ENCODE measurements around the gene TRIM44.

Gene TRIM44

GRCh38 chr11:35779409-35779808 is 116.8 kb downstream of the TRIM44 start:
- no peak overlapping the region for H3K27ac ChIP-seq (ENCODE audit: low read depth, low read length)
- no peaks in the 10 kb centered on the region for H4K20me1 ChIP-seq (ENCODE audit: control insufficient read depth, insufficient read depth, low read depth, low read length)
- no peak for TF ChIP-seq EZH2phosphoT487 (IDR thresholded peaks at IDR 0.05; ENCODE audit: borderline replicate concordance, low read length)
- TF ChIP-seq CTCF (IDR thresholded peaks at IDR 0.05; ENCODE audit: low read depth, low read length, poor library complexity, severe bottlenecking) = no peak
- H3F3A ChIP-seq (ENCODE audit: control insufficient read depth, insufficient read depth) = no peaks in the 10 kb centered on the region
- no peak overlapping the region for H3K4me3 ChIP-seq (ENCODE audit: low read length)
- H3K4me2 ChIP-seq (ENCODE audit: low read length) = no peak overlapping the region
- no peaks in the 10 kb centered on the region for H3K27me3 ChIP-seq (ENCODE audit: control insufficient read depth, low read length)
- H3K4me1 ChIP-seq (ENCODE audit: control insufficient read depth, low read length) = no peaks in the 10 kb centered on the region
- no peaks in the 10 kb centered on the region; the same call in 1 of the 2 replicates for H3K9me3 ChIP-seq (ENCODE audit: control insufficient read depth, insufficient read depth, low read length)
- H3K79me2 ChIP-seq (ENCODE audit: control insufficient read depth, low read length) = no peaks in the 10 kb centered on the region
- no peaks in the 10 kb centered on the region for H3K36me3 ChIP-seq (ENCODE audit: control insufficient read depth, low read length)
- H3K9me2 ChIP-seq (replicated peaks; ENCODE audit: control insufficient read depth, low read length) = no peaks in the 10 kb centered on the region

- H4K20me1 ChIP-seq (ENCODE audit: control insufficient read depth, insufficient read depth, low read depth, low read length) = no peaks in the 10 kb centered on the region
- H3K4me2 ChIP-seq (ENCODE audit: low read length) = no peak overlapping the region
- H3K9me2 ChIP-seq (replicated peaks; ENCODE audit: control insufficient read depth, low read length) = no peaks in the 10 kb centered on the region
- H3K4me1 ChIP-seq (ENCODE audit: control insufficient read depth, low read length) = no peaks in the 10 kb centered on the region
- H3K4me3 ChIP-seq (ENCODE audit: low read length) = no peak overlapping the region
- no peaks in the 10 kb centered on the region for H3K27me3 ChIP-seq (ENCODE audit: control insufficient read depth, low read length)
- H3K36me3 ChIP-seq (ENCODE audit: control insufficient read depth, low read length) = no peaks in the 10 kb centered on the region
- TF ChIP-seq CTCF (IDR thresholded peaks at IDR 0.05; ENCODE audit: low read depth, low read length, poor library complexity, severe bottlenecking) = no peak
- no peak for TF ChIP-seq EZH2phosphoT487 (IDR thresholded peaks at IDR 0.05; ENCODE audit: borderline replicate concordance, low read length)
- H3F3A ChIP-seq (ENCODE audit: control insufficient read depth, insufficient read depth) = no peaks in the 10 kb centered on the region
- no peaks in the 10 kb centered on the region; the same call in 1 of the 2 replicates for H3K9me3 ChIP-seq (ENCODE audit: control insufficient read depth, insufficient read depth, low read length)
- H3K27ac ChIP-seq (ENCODE audit: low read depth, low read length) = no peak overlapping the region
- H3K79me2 ChIP-seq (ENCODE audit: control insufficient read depth, low read length) = no peaks in the 10 kb centered on the region
These were observed 118.6 kb downstream of the TRIM44 start for GRCh38 chr11:35780951-35781860.

DNA sequence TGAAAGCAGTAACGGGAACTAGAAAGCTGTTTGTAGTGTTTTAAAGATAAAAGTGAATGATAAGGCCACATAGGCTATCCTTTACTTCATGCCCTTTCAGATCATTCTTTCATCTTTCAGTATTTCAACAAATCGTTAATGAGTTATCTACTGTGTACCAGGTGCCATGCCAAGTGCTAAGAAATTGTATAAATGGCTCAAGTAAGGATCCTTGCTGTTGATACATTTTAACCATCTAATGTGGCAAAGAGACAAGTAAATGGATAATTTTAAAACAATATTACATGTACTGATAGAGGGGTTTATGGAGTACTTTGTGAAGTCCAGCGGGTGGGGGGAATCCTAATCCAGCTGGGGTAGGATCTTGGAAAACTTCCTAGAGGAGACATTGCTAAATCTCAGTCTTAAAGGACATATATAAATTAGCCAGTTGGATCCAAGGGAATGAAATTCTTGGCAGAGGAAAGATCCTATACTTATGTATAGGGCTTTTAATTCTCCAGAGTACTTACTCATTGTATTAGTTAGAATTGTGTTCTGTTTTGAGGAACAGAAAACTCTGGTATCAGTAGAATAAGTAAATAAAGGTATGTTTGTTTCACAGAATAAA is 119.4 kb downstream of the TRIM44 start:
- H3K9me3 ChIP-seq (ENCODE audit: control insufficient read depth, insufficient read depth, low read length) = no peaks in the 10 kb centered on the region; the same call in 1 of the 2 replicates
- H3K4me1 ChIP-seq (ENCODE audit: control insufficient read depth, low read length) = no peaks in the 10 kb centered on the region
- TF ChIP-seq EZH2phosphoT487 (IDR thresholded peaks at IDR 0.05; ENCODE audit: borderline replicate concordance, low read length) = no peak
- no peak for TF ChIP-seq CTCF (IDR thresholded peaks at IDR 0.05; ENCODE audit: low read depth, low read length, poor library complexity, severe bottlenecking)
- no peak overlapping the region for H3K27ac ChIP-seq (ENCODE audit: low read depth, low read length)
- H3K79me2 ChIP-seq (ENCODE audit: control insufficient read depth, low read length) = no peaks in the 10 kb centered on the region
- H3K4me3 ChIP-seq (ENCODE audit: low read length) = no peak overlapping the region
- H3K27me3 ChIP-seq (ENCODE audit: control insufficient read depth, low read length) = no peaks in the 10 kb centered on the region
- no peaks in the 10 kb centered on the region for H3F3A ChIP-seq (ENCODE audit: control insufficient read depth, insufficient read depth)
- no peaks in the 10 kb centered on the region for H3K9me2 ChIP-seq (replicated peaks; ENCODE audit: control insufficient read depth, low read length)
- no peaks in the 10 kb centered on the region for H3K36me3 ChIP-seq (ENCODE audit: control insufficient read depth, low read length)
- no peak overlapping the region for H3K4me2 ChIP-seq (ENCODE audit: low read length)
- H4K20me1 ChIP-seq (ENCODE audit: control insufficient read depth, insufficient read depth, low read depth, low read length) = no peaks in the 10 kb centered on the region
